HG02973 (cell line): ENCODE data around the gene ALDH8A1.

Experiments
- ATAC-seq: cut with Tn5 transposase; IDR thresholded peaks from one replicate; pipeline ENCODE4 v1.9.1; 2021; ENCODE audit warnings: moderate library complexity; ENCODE audit not compliant: unreplicated experiment

The ALDH8A1 gene

GRCh38 chr6:134951494-134952263, 1.8 kb upstream of the ALDH8A1 start:
- ATAC-seq = no peak

GRCh38 chr6:134950482-134950881, 581 bp upstream of the ALDH8A1 start:
- no peak for ATAC-seq

GRCh38 chr6:134948691-134949090, 1.2 kb downstream of the ALDH8A1 start:
- no peak for ATAC-seq

GRCh38 chr6:134948142-134948541, 1.8 kb downstream of the ALDH8A1 start:
- no peak for ATAC-seq

- ATAC-seq = no peak
Observed at GRCh38 chr6:134945045-134945444, 4.9 kb downstream of the ALDH8A1 start.

GRCh38 chr6:134943522-134944111, 6.3 kb downstream of the ALDH8A1 start:
- no peak for ATAC-seq

- ATAC-seq = no peak
Observed at GRCh38 chr6:134938896-134939295, 11.0 kb downstream of the ALDH8A1 start.

- no peak for ATAC-seq
Observed at GRCh38 chr6:134937426-134937825, 12.5 kb downstream of the ALDH8A1 start.

- no peak for ATAC-seq
Observed at GRCh38 chr6:134936931-134937330, 13.0 kb downstream of the ALDH8A1 start.

- no peak for ATAC-seq
Observed at GRCh38 chr6:134936476-134936875, 13.4 kb downstream of the ALDH8A1 start.

GRCh38 chr6:134934793-134935485, 15.0 kb downstream of the ALDH8A1 start:
- ATAC-seq = no peak

- no peak for ATAC-seq
Observed at GRCh38 chr6:134932535-134933470, 17.1 kb downstream of the ALDH8A1 start.

- no peak for ATAC-seq
Observed at GRCh38 chr6:134932098-134932497, 17.8 kb downstream of the ALDH8A1 start.

- ATAC-seq = no peak
Observed at GRCh38 chr6:134930463-134930862, 19.4 kb downstream of the ALDH8A1 start.

- ATAC-seq = no peak
Observed at GRCh38 chr6:134928151-134928900, 21.6 kb downstream of the ALDH8A1 start.

- no peak for ATAC-seq
Observed at GRCh38 chr6:134925800-134926199, 24.1 kb downstream of the ALDH8A1 start.

GRCh38 chr6:134921721-134922261, 28.1 kb downstream of the ALDH8A1 start:
- no peak for ATAC-seq

GRCh38 chr6:134921276-134921675, 28.6 kb downstream of the ALDH8A1 start:
- no peak for ATAC-seq

GRCh38 chr6:134920422-134920821, 29.5 kb downstream of the ALDH8A1 start:
- ATAC-seq = no peak

GRCh38 chr6:134918418-134918961, 31.4 kb downstream of the ALDH8A1 start:
- ATAC-seq = no peak
